LNCAP (cell line): ENCODE data around the gene NTRK1.

ENCODE experiments used
- CTCF ChIP-seq: fragments of 450-650 bp; IDR thresholded peaks from 2 replicates; pipeline ENCODE4 v1.5.1; 2017; ENCODE audit warnings: mild to moderate bottlenecking

NTRK1 gene

GRCh38 chr1:156866249-156866909 lies 5.7 kb downstream of the NTRK1 start:
- no peak for TF ChIP-seq CTCF

- no peak for TF ChIP-seq CTCF
These were observed 7.7 kb downstream of the NTRK1 start for GRCh38 chr1:156868341-156868740.

GRCh38 chr1:156869455-156869854 lies 8.8 kb downstream of the NTRK1 start:
- no peak for TF ChIP-seq CTCF

- no peak for TF ChIP-seq CTCF
These were observed 13.0 kb downstream of the NTRK1 start for GRCh38 chr1:156873659-156874058.

- no peak for TF ChIP-seq CTCF
These were observed 13.5 kb downstream of the NTRK1 start for GRCh38 chr1:156874142-156874541.

- no peak for TF ChIP-seq CTCF
These were observed 14.1 kb downstream of the NTRK1 start for GRCh38 chr1:156874572-156875340.

- TF ChIP-seq CTCF: no peak
These were observed 14.6 kb downstream of the NTRK1 start for GRCh38 chr1:156875341-156875615.
